ENCODE measurements around the gene EPS8L2.

The EPS8L2 gene

GRCh38 chr11:660681-661444 is 45.2 kb upstream of the EPS8L2 start:
- no peak overlapping the region for H3K4me3 ChIP-seq (ENCODE audit: control insufficient read depth, low read depth, low read length)
- DNase-seq (ENCODE audit: low read depth) = no peak
- TF ChIP-seq CTCF (IDR thresholded peaks at IDR 0.05; ENCODE audit: control insufficient read depth, insufficient read depth, low read depth, low read length, missing control alignments) = no peak

GRCh38 chr11:662689-663274 is 43.2 kb upstream of the EPS8L2 start:
- DNase-seq (ENCODE audit: low read depth) = no peak
- peak; percentile 80 for TF ChIP-seq CTCF (IDR thresholded peaks at IDR 0.05; ENCODE audit: control insufficient read depth, insufficient read depth, low read depth, low read length, missing control alignments)
- H3K4me3 ChIP-seq (ENCODE audit: control insufficient read depth, low read depth, low read length) = no peak overlapping the region

- H3K4me3 ChIP-seq (ENCODE audit: control insufficient read depth, low read depth, low read length) = no peak overlapping the region
- DNase-seq (ENCODE audit: low read depth) = no peak
- TF ChIP-seq CTCF (IDR thresholded peaks at IDR 0.05; ENCODE audit: control insufficient read depth, insufficient read depth, low read depth, low read length, missing control alignments) = no peak
Observed at GRCh38 chr11:665062-665703, 40.8 kb upstream of the EPS8L2 start.

GRCh38 chr11:665704-666281 is 40.2 kb upstream of the EPS8L2 start:
- peak; percentile 35 for DNase-seq (ENCODE audit: low read depth)
- no peak overlapping the region for H3K4me3 ChIP-seq (ENCODE audit: control insufficient read depth, low read depth, low read length)
- TF ChIP-seq CTCF (IDR thresholded peaks at IDR 0.05; ENCODE audit: control insufficient read depth, insufficient read depth, low read depth, low read length, missing control alignments) = no peak

- H3K4me3 ChIP-seq (ENCODE audit: control insufficient read depth, low read depth, low read length) = no peak overlapping the region
- no peak for TF ChIP-seq CTCF (IDR thresholded peaks at IDR 0.05; ENCODE audit: control insufficient read depth, insufficient read depth, low read depth, low read length, missing control alignments)
- no peak for DNase-seq (ENCODE audit: low read depth)
Observed at GRCh38 chr11:673866-674265, 32.2 kb upstream of the EPS8L2 start.

DNA sequence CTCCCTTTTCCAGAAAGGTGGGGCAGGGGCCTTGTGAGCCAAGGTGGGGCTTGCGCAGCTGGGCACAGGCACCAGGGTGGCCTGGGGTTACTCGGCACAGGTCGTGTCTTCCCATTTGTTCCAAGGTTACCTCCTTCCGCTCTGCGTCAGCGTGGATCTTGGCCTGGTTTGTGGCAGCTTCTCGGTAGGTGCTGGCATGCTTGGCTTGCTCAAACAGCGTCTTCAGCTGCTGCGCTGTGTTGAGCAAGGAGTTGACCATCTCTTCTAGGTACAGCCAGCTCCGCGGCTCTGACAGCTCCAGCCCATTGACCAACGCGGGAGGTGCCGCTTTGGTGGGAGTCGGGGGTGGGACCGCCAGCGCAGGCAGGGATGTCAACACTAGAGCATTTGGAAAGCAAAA is 31.6 kb upstream of the EPS8L2 start:
- H3K4me3 ChIP-seq (ENCODE audit: control insufficient read depth, low read depth, low read length) = no peak overlapping the region
- no peak for TF ChIP-seq CTCF (IDR thresholded peaks at IDR 0.05; ENCODE audit: control insufficient read depth, insufficient read depth, low read depth, low read length, missing control alignments)
- DNase-seq (ENCODE audit: low read depth) = no peak
